HG03064 (cell line): Measurements from ENCODE around the gene FAM3D.

Experiments used
- ATAC-seq: cut with Tn5 transposase; IDR thresholded peaks from one replicate; pipeline ENCODE4 v1.9.1; 2021; ENCODE audit warnings: low read depth; ENCODE audit not compliant: unreplicated experiment

Gene FAM3D

GRCh38 chr3:58629629-58630028 is 36.9 kb downstream of the FAM3D start:
- no peak for ATAC-seq

GRCh38 chr3:58628823-58629562 is 37.6 kb downstream of the FAM3D start:
- no peak for ATAC-seq

GRCh38 chr3:58627941-58628340 is 38.6 kb downstream of the FAM3D start:
- no peak for ATAC-seq

DNA sequence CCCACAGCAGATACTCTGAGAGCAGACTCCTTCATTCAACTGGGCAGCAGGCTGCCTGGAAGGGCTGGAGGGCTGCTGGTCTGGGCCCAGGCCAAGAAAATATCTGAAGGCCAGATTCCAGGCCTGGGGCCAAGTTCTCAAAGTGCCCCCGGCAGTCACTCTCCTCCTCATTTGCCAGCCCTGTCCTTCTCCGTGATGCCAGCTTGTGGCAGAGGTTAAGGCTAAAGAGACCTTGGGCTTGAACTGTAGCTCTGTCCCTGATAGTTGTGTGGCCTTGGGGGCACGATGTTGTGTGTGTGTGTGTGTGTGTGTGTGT is 39.0 kb downstream of the FAM3D start:
- ATAC-seq, result no peak

DNA sequence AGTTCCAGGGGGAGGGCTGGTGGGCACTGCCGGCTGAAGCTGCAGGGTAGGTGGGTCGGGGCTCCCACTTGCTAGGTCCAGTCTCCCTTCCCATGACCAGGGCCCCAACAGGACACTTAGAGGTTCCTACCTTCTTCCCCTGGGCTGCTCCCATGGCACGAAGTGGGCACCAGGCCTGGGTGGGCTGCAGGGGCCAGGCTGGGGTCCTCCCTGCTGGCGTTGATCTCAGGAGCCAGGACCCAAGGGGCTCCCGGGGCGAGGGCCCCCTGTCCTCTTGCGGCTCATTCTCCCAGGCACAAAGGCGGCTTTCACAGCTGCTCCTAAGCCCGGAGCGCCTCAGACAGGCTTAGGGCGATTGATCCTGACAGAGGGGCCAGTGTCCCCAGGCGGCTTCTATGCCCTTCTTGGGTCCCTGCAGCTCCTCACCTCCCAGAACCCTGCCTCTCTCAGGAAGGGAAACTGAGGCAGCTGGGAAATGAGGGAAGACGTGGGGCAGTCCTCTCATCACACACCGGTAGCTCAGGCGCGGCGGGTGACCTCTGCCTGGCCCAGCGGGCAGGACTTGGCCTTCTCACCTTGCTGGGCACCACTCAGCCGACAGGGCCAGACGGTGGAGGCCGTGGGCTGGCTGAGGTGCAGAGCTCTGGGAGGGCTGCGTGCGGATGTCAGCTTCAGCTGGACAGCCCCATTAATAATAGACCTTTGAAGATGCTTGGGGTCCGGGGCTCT is 39.6 kb downstream of the FAM3D start:
- ATAC-seq, result no peak

- no peak for ATAC-seq
Observed at GRCh38 chr3:58625196-58625824, 41.3 kb downstream of the FAM3D start.

DNA sequence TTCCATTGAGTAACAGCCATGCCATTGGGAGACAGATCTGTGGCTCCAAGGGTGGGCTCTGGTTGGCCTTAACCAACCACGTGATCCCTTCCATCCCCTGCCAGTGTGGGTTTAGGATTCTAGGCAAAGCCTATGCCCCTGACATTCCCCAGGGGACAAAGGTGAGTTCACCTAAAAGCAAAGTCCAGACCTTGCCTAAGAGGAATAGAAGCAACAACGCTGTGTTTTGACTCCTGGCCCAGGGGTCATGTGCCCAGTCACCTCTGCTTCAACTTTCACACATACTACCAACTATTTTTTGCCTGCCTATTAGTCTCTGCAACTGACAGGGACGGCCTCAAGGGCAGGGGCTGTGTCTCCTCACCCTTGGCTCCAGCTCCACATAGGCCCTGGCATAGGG is 42.0 kb downstream of the FAM3D start:
- ATAC-seq, result no peak

DNA sequence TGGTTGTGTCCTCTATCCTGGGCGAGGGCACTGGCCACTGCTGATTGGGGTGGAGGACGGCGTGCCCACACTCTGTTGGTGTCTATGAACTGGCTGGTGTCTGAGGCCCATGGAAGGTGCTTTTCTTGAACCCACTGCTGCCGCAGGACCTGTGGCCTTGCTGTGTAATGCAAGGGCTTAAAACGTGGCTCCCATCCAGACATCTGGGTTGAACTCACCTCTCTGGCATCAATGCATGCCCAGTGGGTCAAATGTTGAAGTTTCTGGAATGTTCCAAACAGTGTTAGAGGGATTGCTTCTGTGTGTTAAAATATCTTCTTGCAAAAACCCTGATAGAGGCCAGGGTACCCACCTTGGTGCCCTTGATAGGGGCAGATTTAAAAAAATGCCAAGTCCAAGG is 42.6 kb downstream of the FAM3D start:
- ATAC-seq, result no peak

- ATAC-seq, result no peak
Observed at GRCh38 chr3:58623478-58623877, 43.1 kb downstream of the FAM3D start.

DNA sequence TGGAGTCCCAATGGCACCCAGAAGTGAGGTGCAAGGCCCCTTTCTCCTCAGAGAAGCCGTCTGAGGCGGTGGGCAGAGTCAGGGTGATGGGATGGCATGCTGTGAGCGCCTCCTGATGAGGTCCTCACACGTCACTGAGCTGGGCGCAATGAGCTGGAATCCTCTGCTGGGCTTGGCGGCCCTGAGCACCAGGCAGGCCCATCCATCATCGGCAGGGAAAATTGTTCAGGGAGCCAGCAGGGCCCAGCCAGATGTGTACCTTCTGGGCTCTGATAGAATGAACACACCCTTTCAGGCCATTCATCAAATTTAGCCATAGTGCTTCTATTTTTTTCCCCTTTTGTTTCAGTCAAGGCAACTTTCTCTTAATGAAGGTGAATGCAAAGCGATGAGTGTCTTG is 43.7 kb downstream of the FAM3D start:
- ATAC-seq, result no peak

GRCh38 chr3:58622436-58622835 is 44.1 kb downstream of the FAM3D start:
- no peak for ATAC-seq

DNA sequence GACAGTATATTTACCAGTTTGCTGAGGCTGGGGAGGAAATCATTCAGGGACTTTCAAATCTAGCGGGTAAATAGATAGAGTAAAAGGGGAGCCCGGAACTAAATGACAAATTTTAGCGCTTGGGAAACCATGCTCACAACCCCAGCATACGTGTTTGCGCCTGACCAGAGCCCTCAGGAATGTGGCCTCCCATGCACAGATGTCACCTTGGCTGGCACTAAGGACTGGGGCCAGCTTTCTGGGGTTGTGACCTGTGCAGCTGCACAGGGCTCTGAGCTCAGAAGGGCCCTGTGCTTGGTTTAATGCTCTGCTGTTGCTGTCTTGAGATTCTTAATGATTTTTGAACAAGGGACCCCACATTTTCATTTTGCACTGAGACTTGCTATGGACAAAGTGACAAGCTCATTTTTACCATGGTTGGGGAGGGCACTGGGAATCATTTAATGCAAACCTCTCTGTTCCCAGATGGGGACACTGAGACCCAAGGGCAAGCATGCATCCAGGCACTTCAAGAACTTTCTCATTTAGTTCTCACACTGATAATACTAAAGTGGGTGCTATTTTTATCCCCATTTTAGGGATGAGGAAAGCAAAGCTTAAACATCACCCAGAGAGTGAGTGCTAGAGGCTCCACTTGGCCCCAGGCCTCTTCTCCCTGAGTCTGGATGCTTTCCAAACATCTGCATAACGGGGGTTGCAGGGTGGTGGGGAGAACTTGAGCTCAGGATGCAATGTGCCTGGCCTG is 45.3 kb downstream of the FAM3D start:
- no peak for ATAC-seq

- no peak for ATAC-seq
Observed at GRCh38 chr3:58620421-58620820, 46.2 kb downstream of the FAM3D start.

GRCh38 chr3:58617338-58617761 is 49.2 kb downstream of the FAM3D start:
- no peak for ATAC-seq

GRCh38 chr3:58613236-58614132 is 53.1 kb downstream of the FAM3D start:
- ATAC-seq, result no peak

DNA sequence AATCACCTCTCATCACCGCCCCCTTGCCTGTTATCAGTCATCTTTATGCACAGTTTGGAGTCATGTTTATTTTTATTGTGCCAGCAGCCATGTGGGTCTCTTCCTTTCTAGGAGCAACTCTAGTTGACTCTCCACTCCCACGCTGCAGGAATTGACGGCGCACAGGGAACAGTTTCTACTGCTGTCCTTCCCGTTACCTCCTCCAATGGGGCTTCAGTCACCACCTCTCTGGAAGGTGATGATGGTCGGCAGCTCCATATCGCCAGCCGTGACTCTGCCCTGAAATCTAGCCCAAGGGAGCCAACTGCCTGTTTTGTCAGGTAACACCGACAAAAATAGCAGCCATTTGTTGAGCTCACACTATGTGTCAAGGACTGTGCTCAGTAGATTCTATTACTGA is 53.7 kb downstream of the FAM3D start:
- no peak for ATAC-seq

- ATAC-seq, result no peak
Observed at GRCh38 chr3:58609990-58610389, 56.6 kb downstream of the FAM3D start.

- no peak for ATAC-seq
Observed at GRCh38 chr3:58608648-58609047, 57.9 kb downstream of the FAM3D start.

DNA sequence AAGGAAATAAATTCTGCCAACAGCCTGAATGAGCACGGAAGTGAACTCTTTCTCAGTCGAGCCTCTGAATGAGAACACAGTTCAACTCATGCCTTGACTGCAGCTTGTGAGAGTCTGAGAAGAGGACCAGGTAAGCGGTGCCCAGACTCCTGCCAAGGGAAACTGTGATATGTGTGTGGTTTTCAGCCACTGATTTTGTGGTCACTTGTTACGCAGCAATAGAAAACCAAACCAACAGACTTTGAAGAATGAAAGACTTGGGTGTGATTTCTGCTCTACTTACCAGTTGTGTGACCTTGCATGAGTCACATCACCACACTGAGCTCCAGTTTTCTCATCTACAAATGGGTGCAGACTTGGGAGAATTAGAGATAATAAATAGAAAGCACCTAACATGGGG is 58.8 kb downstream of the FAM3D start:
- no peak for ATAC-seq

GRCh38 chr3:58606693-58607092 is 59.9 kb downstream of the FAM3D start:
- no peak for ATAC-seq
